ENCODE data around the gene XCL2.

- TF ChIP-seq EP300 (IDR thresholded peaks at IDR 0.05; ENCODE audit: borderline replicate concordance) (no peak), CEBPB (IDR thresholded peaks at IDR 0.05) (no peak), TCF12 (IDR thresholded peaks at IDR 0.05; ENCODE audit: low read depth) (no peak), RAD21 (IDR thresholded peaks at IDR 0.05; ENCODE audit: low read depth) (no peak), TAF1 (IDR thresholded peaks at IDR 0.05; ENCODE audit: low read depth) (no peak), REST (IDR thresholded peaks at IDR 0.05; ENCODE audit: low read depth) (no peak), ZBTB7A (IDR thresholded peaks at IDR 0.05; ENCODE audit: low read depth) (no peak), CREB1 (IDR thresholded peaks at IDR 0.05; ENCODE audit: low read depth) (no peak), USF1 (IDR thresholded peaks at IDR 0.05) (no peak), MAX (IDR thresholded peaks at IDR 0.05) (no peak), FOXM1 (IDR thresholded peaks at IDR 0.05; ENCODE audit: borderline replicate concordance, low read depth) (no peak), TEAD4 (IDR thresholded peaks at IDR 0.05) (no peak), YY1 (IDR thresholded peaks at IDR 0.05; ENCODE audit: low read depth) (no peak), NFIC (IDR thresholded peaks at IDR 0.05) (no peak)
Observed at GRCh38 chr1:168552961-168553360, 9.2 kb upstream of the XCL2 start.
